ENCODE measurements around the gene RASA3. TPM values are rescaled to one million over a fixed set of nuclear protein-coding genes. Genes with fewer than 3 reads are reported as not detected.

Gene RASA3
- total and polyA plus RNA-seq, 2 donors (not counting 3 experiments of a cell fraction or from before 2014, with no cell fraction given): 26.5 to 53.8 TPM

DNA sequence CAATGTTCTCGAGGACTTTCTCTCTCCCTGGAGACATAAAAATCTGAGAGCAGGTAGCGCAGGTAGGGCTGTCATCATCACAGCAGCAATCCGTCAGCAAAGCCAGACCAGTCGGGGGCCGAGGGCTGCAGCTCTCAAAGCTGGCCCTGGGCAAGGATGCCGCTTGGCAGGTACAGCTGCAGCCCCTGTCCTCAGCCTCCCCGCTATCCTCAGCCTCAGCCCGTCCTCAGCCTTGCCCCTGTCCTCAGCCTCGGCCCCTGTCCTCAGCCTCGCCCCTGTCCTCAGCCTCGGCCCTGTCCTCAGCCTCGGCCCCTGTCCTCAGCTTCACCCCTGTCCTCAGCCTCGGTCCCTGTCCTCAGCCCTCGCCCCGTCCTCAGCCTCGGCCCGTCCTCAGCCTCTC, 169.4 kb downstream of the RASA3 start:
- no TSS peak for BruUV-seq (replicated peaks)
- dilution Hi-C loops (cut with MboI; ENCODE audit: extremely low pct_ligation_motif_present, low sequenced_read_pairs): no loop called here

GRCh38 chr13:113962386-113962785, 170.0 kb downstream of the RASA3 start:
- no peak for TF ChIP-seq MYC (IDR thresholded peaks at IDR 0.05; ENCODE audit: low read depth, low read length)
- no peak for TF ChIP-seq POLR2A (IDR thresholded peaks at IDR 0.05; ENCODE audit: low read depth, low read length)
- H3K9me3 ChIP-seq (replicated peaks; ENCODE audit: control insufficient read depth, insufficient read depth, low read length): no peaks in the 10 kb centered on the region

More for the DNA sequence above, 169.4 kb downstream of the RASA3 start:
- no peaks in the 10 kb centered on the region for H3K27me3 ChIP-seq (ENCODE audit: control insufficient read depth in 2 of 2, insufficient read depth in 2 of 2, low read length in 2 of 2)
- no peak overlapping the region for H2AFZ ChIP-seq (ENCODE audit: low read depth, low read length)
- no peaks in the 10 kb centered on the region for H3K79me2 ChIP-seq (ENCODE audit: control insufficient read depth, insufficient read depth, low read length)
- H3K27ac ChIP-seq (ENCODE audit: insufficient read depth, low read depth, low read length): no peak overlapping the region
- ChIA-PET POLR2A (no interaction called here), CTCF (no interaction called here)
- no peak for DNase-seq (ENCODE audit: low read depth, low spot score)
- H3K36me3 ChIP-seq (ENCODE audit: control insufficient read depth in 2 of 2, extremely low read depth in 1 of 2, insufficient read depth in 2 of 2, low read length in 2 of 2): peaks cover 0 to under 1% of the 10 kb centered on the region in 2 experiments
- H3K4me3 ChIP-seq (replicated peaks in 1 of 3; ENCODE audit: insufficient read depth in 1 of 3, low read depth in 1 of 3, low read length in 3 of 3): no peak overlapping the region
- H4K20me1 ChIP-seq (replicated peaks; ENCODE audit: control insufficient read depth, extremely low read depth, insufficient read depth, low read length): no peaks in the 10 kb centered on the region
- no peak overlapping the region for H3K9ac ChIP-seq (replicated peaks; ENCODE audit: extremely low read depth, insufficient read depth, low read length)
- H3K9me3 ChIP-seq (replicated peaks; ENCODE audit: control insufficient read depth, insufficient read depth, low read length): no peaks in the 10 kb centered on the region
- TF ChIP-seq POLR2A (IDR thresholded peaks at IDR 0.05; ENCODE audit: low read depth, low read length) (no peak), POLR2AphosphoS5 (IDR thresholded peaks at IDR 0.05; ENCODE audit: insufficient read depth, low read depth, low read length) (no peak), FOS (IDR thresholded peaks at IDR 0.05; ENCODE audit: borderline replicate concordance, insufficient read depth, low read length) (no peak), EZH2 (IDR thresholded peaks at IDR 0.05; ENCODE audit: borderline replicate concordance, low read depth, low read length, severe bottlenecking) (no peak)
- TF ChIP-seq, protein P1, sequence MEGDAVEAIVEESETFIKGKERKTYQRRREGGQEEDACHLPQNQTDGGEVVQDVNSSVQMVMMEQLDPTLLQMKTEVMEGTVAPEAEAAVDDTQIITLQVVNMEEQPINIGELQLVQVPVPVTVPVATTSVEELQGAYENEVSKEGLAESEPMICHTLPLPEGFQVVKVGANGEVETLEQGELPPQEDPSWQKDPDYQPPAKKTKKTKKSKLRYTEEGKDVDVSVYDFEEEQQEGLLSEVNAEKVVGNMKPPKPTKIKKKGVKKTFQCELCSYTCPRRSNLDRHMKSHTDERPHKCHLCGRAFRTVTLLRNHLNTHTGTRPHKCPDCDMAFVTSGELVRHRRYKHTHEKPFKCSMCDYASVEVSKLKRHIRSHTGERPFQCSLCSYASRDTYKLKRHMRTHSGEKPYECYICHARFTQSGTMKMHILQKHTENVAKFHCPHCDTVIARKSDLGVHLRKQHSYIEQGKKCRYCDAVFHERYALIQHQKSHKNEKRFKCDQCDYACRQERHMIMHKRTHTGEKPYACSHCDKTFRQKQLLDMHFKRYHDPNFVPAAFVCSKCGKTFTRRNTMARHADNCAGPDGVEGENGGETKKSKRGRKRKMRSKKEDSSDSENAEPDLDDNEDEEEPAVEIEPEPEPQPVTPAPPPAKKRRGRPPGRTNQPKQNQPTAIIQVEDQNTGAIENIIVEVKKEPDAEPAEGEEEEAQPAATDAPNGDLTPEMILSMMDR (IDR thresholded peaks at IDR 0.05; ENCODE audit: extremely low read depth in 1 of 2, insufficient read depth in 1 of 2, low read depth in 1 of 2, low read length in 2 of 2): no peak
- TF ChIP-seq, protein P2, sequence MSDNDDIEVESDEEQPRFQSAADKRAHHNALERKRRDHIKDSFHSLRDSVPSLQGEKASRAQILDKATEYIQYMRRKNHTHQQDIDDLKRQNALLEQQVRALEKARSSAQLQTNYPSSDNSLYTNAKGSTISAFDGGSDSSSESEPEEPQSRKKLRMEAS (IDR thresholded peaks at IDR 0.05; ENCODE audit: insufficient read depth, insufficient read length): no peak
- no peaks in the 10 kb centered on the region for H3K4me1 ChIP-seq (ENCODE audit: control insufficient read depth, extremely low read depth, insufficient read depth, low read length)
- no peak for FAIRE-seq
- intact Hi-C loops (cut with micrococcal nuclease): no loop called here
- no peaks in the 10 kb centered on the region for H3K9me1 ChIP-seq (replicated peaks; ENCODE audit: control insufficient read depth, extremely low read depth, insufficient read depth, low read length)
- no peak overlapping the region for H3K4me2 ChIP-seq (ENCODE audit: insufficient read depth, low read length)

More at GRCh38 chr13:113962386-113962785, 170.0 kb downstream of the RASA3 start:
- Histone ChIP-seq H3K9me1 (replicated peaks; ENCODE audit: control insufficient read depth, extremely low read depth, insufficient read depth, low read length) (no peaks in the 10 kb centered on the region), H3K4me3 (replicated peaks in 1 of 3; ENCODE audit: insufficient read depth in 1 of 3, low read depth in 1 of 3, low read length in 3 of 3) (no peak overlapping the region), H3K27ac (ENCODE audit: insufficient read depth, low read depth, low read length) (no peak overlapping the region), H3K27me3 (ENCODE audit: control insufficient read depth in 2 of 2, insufficient read depth in 2 of 2, low read length in 2 of 2) (no peaks in the 10 kb centered on the region), H3K4me1 (ENCODE audit: control insufficient read depth, extremely low read depth, insufficient read depth, low read length) (no peaks in the 10 kb centered on the region), H3K4me2 (ENCODE audit: insufficient read depth, low read length) (no peak overlapping the region), H3K9ac (replicated peaks; ENCODE audit: extremely low read depth, insufficient read depth, low read length) (no peak overlapping the region), H3K36me3 (ENCODE audit: control insufficient read depth in 2 of 2, extremely low read depth in 1 of 2, insufficient read depth in 2 of 2, low read length in 2 of 2) (no peaks in the 10 kb centered on the region), H4K20me1 (replicated peaks; ENCODE audit: control insufficient read depth, extremely low read depth, insufficient read depth, low read length) (no peaks in the 10 kb centered on the region), H3K79me2 (ENCODE audit: control insufficient read depth, insufficient read depth, low read length) (no peaks in the 10 kb centered on the region), H2AFZ (ENCODE audit: low read depth, low read length) (no peak overlapping the region)
- CTCF ChIA-PET: no interaction called here
- POLR2A ChIA-PET: no interaction called here
- BruUV-seq (replicated peaks): no TSS peak
- DNase-seq (ENCODE audit: low read depth, low spot score): no peak
- dilution Hi-C loops (cut with MboI; ENCODE audit: extremely low pct_ligation_motif_present, low sequenced_read_pairs) (no loop called here), intact Hi-C loops (cut with micrococcal nuclease) (no loop called here)
- no peak for FAIRE-seq

Data from endothelial cell of umbilical vein (primary cell).